HCT116 (cell line): Measurements from ENCODE around the gene AMOTL2. TPM values are rescaled to one million over a fixed set of nuclear protein-coding genes. Genes with fewer than 3 reads are reported as not detected.

Experiments
- ATAC-seq: fragments of 200-7000 bp; cut with Tn5 transposase; 2 replicates; pipeline ENCODE4 v1.9.1; 2020; ENCODE audit warnings: mild to moderate bottlenecking, moderate library complexity
- BruUV-seq: library from RNA; stranded (reverse); fragments of 400-500 nt; replicated peaks from 2 replicates; lab custom pipeline; 2021; lab: Mats Ljungman, UMichigan
- CTCF ChIA-PET: fragments of 300-600 bp; sonication (Branson Sonifier 250); formaldehyde crosslinking; loops from one replicate; lab custom pipeline; 2021; ENCODE audit warnings: antibody characterized with exemption; lab: Charles Lee
- POLR2A ChIA-PET: fragments of 300-600, 350-600 bp; sonication (Branson Sonifier 250); formaldehyde crosslinking; loops from one replicate; lab custom pipeline; 2021; ENCODE audit warnings: antibody characterized with exemption; lab: Charles Lee
- RAD21 ChIA-PET, 2 experiments: fragments of 300-600 bp; sonication (Branson Sonifier 250); formaldehyde crosslinking; loops; one replicate each; lab custom pipeline; 2023; ENCODE audit warnings: low total read pairs in 2 of 2; ENCODE audit not compliant: uncharacterized antibody in 2 of 2, unreplicated experiment in 2 of 2, low non-redundant PET in 1 of 2; lab: Charles Lee
- DNase-seq: peaks from one replicate; pipeline ENCODE4 v3.0.0-alpha.2; 2010; ENCODE audit warnings: low read depth, low spot score
- H2AFZ ChIP-seq: fragments of 200-600 bp; shearing (Covaris generic), sonication (generic); 2 replicates; pipeline ENCODE4 v1.6.1; 2017; ENCODE audit warnings: low read depth, mixed run types, mixed read lengths, antibody characterized with exemption, low read length; ENCODE audit not compliant: poor library complexity, severe bottlenecking
- H3K27ac ChIP-seq: 2 replicates; pipeline ENCODE4 v1.5.1; 2012; ENCODE audit warnings: low read depth, low read length
- H3K27me3 ChIP-seq: fragments of 200-600 bp; sonication (generic); 2 replicates; pipeline ENCODE4 v1.6.1; 2016; ENCODE audit warnings: mixed run types, low read length, mixed read lengths; ENCODE audit not compliant: insufficient read depth
- H3K36me3 ChIP-seq, 2 experiments: fragments of 200-500 bp in 1 of 2; fragments of 200-600 bp in 1 of 2; sonication (Bioruptor generic) in 1 of 2; sonication (generic) in 1 of 2; 2 replicates each; pipeline versions ENCODE4 v1.5.1 to v1.6.1; 2014 to 2016; ENCODE audit warnings: low read length in 2 of 2, inconsistent platforms in 1 of 2, mixed read lengths in 1 of 2, mixed run types in 1 of 2; ENCODE audit not compliant: insufficient read depth in 2 of 2, control insufficient read depth in 1 of 2
- H3K4me1 ChIP-seq, 2 experiments: fragments of 200-600 bp in 1 of 2; sonication (generic) in 1 of 2; 2 replicates each; pipeline versions ENCODE4 v1.5.1 to v1.6.1; 2012 to 2017; ENCODE audit warnings: low read length in 2 of 2, inconsistent platforms in 1 of 2, mild to moderate bottlenecking in 1 of 2, mixed read lengths in 1 of 2, mixed run types in 1 of 2, moderate library complexity in 1 of 2; ENCODE audit not compliant: insufficient read depth in 2 of 2, control insufficient read depth in 1 of 2
- H3K4me2 ChIP-seq: fragments of 200-600 bp; sonication (generic); 2 replicates; pipeline ENCODE4 v1.6.1; 2017; ENCODE audit warnings: mixed run types, low read length, mixed read lengths
- H3K4me3 ChIP-seq, 2 experiments: fragments of 200-600 bp in 1 of 2; sonication (generic) in 1 of 2; replicated peaks in 1 of 2; 2 replicates each; pipeline ENCODE4 v1.5.1; 2011 to 2016; ENCODE audit warnings: low read length in 2 of 2, control low read depth in 1 of 2, low read depth in 1 of 2, mild to moderate bottlenecking in 1 of 2, mixed read lengths in 1 of 2, mixed run types in 1 of 2
- H3K79me2 ChIP-seq: fragments of 200-600 bp; sonication (generic); 2 replicates; pipeline ENCODE4 v1.6.1; 2017; ENCODE audit warnings: mild to moderate bottlenecking, mixed run types, low read length, moderate library complexity, mixed read lengths; ENCODE audit not compliant: insufficient read depth
- H3K9ac ChIP-seq: fragments of 200-600 bp; sonication (generic); 2 replicates; pipeline ENCODE4 v1.6.1; 2016; ENCODE audit warnings: low read length, mixed read lengths
- H3K9me2 ChIP-seq: fragments of 200-600 bp; sonication (generic), shearing (Covaris generic); 2 replicates; pipeline ENCODE4 v1.6.1; 2017; ENCODE audit warnings: mixed run types, mild to moderate bottlenecking, moderate library complexity; ENCODE audit not compliant: insufficient read depth
- H3K9me3 ChIP-seq, 2 experiments: fragments of 200-500 bp in 1 of 2; fragments of 200-600 bp in 1 of 2; sonication (Bioruptor generic) in 1 of 2; sonication (generic) in 1 of 2; 2 replicates each; pipeline ENCODE4 v1.6.1; 2014 to 2017; ENCODE audit warnings: low read length in 2 of 2, mixed read lengths in 2 of 2, inconsistent platforms in 1 of 2, low read depth in 1 of 2, mild to moderate bottlenecking in 1 of 2, mixed run types in 1 of 2, moderate library complexity in 1 of 2; ENCODE audit not compliant: control insufficient read depth in 1 of 2, insufficient read depth in 1 of 2
- H4K20me1 ChIP-seq: fragments of 200-600 bp; sonication (generic), shearing (Covaris generic); 2 replicates; pipeline ENCODE4 v1.6.1; 2017; ENCODE audit warnings: mixed run types, mild to moderate bottlenecking, moderate library complexity; ENCODE audit not compliant: insufficient read depth
- CBX3 ChIP-seq: IDR thresholded peaks from 2 replicates; pipeline ENCODE4 v1.6.1; 2012; ENCODE audit warnings: low read depth
- CEBPB ChIP-seq: IDR thresholded peaks from 2 replicates; pipeline ENCODE4 v1.6.1; 2012; ENCODE audit warnings: low read depth
- FOSL1 ChIP-seq: IDR thresholded peaks from 2 replicates; pipeline ENCODE4 v1.6.1; 2012; ENCODE audit warnings: low read depth
- POLR2A ChIP-seq: IDR thresholded peaks from 2 replicates; pipeline ENCODE4 v1.7.0; 2011; ENCODE audit warnings: borderline replicate concordance; ENCODE audit not compliant: insufficient read depth, insufficient read length; ENCODE audit errors: extremely low read depth
- POLR2AphosphoS5 ChIP-seq: IDR thresholded peaks from 2 replicates; pipeline ENCODE4 v1.6.1; 2011; ENCODE audit warnings: mild to moderate bottlenecking, low read depth, low read length, moderate library complexity
- SIN3A ChIP-seq: IDR thresholded peaks from 2 replicates; pipeline ENCODE4 v1.6.1; 2012; ENCODE audit warnings: low read depth
- SP1 ChIP-seq: IDR thresholded peaks from 2 replicates; pipeline ENCODE4 v1.6.1; 2012; ENCODE audit warnings: low read depth
- SRF ChIP-seq: IDR thresholded peaks from 2 replicates; pipeline ENCODE4 v1.6.1; 2012; ENCODE audit warnings: low read depth
- TCF7L2 ChIP-seq: IDR thresholded peaks from 2 replicates; pipeline ENCODE4 v1.7.0; 2011; ENCODE audit warnings: borderline replicate concordance, inconsistent platforms; ENCODE audit not compliant: insufficient read depth, insufficient read length; ENCODE audit errors: extremely low read depth
- ZNF274 ChIP-seq: fragments of 200-500 bp; sonication (Bioruptor generic); IDR thresholded peaks from 2 replicates; pipeline ENCODE4 v1.6.1; 2014; ENCODE audit warnings: mild to moderate bottlenecking, low read depth, low read length, inconsistent platforms
- intact Hi-C: fragments of 100-400 bp; cut with micrococcal nuclease; formaldehyde crosslinking; loops from 2 replicates; pipeline ENCODE4 v1.10.0; 2022
- total RNA-seq: library from RNA; stranded (reverse); gene quantifications from one replicate; pipeline ENCODE4 v1.2.1, GENCODE V29; 2021; ENCODE audit not compliant: unreplicated experiment
- TF ChIP-seq, protein P1 (sequence below), 3 experiments: fragments of 200-600 bp in 1 of 3; sonication (generic) in 1 of 3; IDR thresholded peaks in 2 of 3; conservative IDR thresholded peaks in 1 of 3; 2 replicates each; pipeline ENCODE4 v1.5.1; 2012 to 2017; ENCODE audit warnings: low read depth in 2 of 3, low read length in 2 of 3, antibody characterized with exemption in 1 of 3, borderline replicate concordance in 1 of 3, control low read depth in 1 of 3, mild to moderate bottlenecking in 1 of 3, mixed read lengths in 1 of 3, mixed run types in 1 of 3, moderate library complexity in 1 of 3; ENCODE audit not compliant: insufficient read depth in 1 of 3
- TF ChIP-seq, protein P2 (sequence below): IDR thresholded peaks from 2 replicates; pipeline ENCODE4 v1.6.1; 2011; ENCODE audit warnings: mild to moderate bottlenecking, low read length, moderate library complexity; ENCODE audit not compliant: insufficient replicate concordance; ENCODE audit errors: extremely low read depth

AMOTL2 gene
- total RNA-seq, 1 experiment from 2014 or later, result 54.0 TPM

DNA sequence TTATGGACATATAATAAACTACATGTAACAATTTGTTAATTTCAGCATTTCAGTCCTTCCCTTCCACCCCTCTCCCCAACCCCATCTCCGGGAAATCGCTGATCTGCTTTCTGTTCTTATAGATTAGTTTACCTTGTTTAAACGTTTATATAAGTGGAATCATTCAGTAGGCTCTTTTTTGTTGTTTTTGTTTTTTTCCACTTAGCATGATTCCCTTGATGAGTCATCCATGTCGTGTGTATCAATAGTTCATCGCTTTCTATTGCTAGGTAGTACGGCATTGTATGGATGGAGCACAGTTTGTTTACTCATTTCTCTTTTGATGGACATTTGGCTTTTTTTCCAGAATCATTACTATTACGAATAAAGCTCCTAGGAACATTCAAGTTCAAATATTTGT is 23.5 kb upstream of the AMOTL2 start:
- no peak overlapping the region for H2AFZ ChIP-seq
- RAD21 ChIA-PET, result no interaction called here
- no peak overlapping the region for H3K9ac ChIP-seq
- H3K9me2 ChIP-seq, result no peaks in the 10 kb centered on the region
- H3K9me3 ChIP-seq, result peaks cover 9 to 10% of the 10 kb centered on the region in 2 experiments; a peak in 2 of 4 replicates
- no peaks in the 10 kb centered on the region for H4K20me1 ChIP-seq
- CTCF ChIA-PET, result no interaction called here
- DNase-seq, result no peak
- BruUV-seq, result no TSS peak
- H3K4me2 ChIP-seq, result no peak overlapping the region
- POLR2A ChIA-PET, result no interaction called here
- ATAC-seq, result no peak
- peaks cover 5% of the 10 kb centered on the region; the same call in 1 of the 2 replicates for H3K27me3 ChIP-seq
- no peak for TF ChIP-seq SP1
- TF ChIP-seq, protein P1, sequence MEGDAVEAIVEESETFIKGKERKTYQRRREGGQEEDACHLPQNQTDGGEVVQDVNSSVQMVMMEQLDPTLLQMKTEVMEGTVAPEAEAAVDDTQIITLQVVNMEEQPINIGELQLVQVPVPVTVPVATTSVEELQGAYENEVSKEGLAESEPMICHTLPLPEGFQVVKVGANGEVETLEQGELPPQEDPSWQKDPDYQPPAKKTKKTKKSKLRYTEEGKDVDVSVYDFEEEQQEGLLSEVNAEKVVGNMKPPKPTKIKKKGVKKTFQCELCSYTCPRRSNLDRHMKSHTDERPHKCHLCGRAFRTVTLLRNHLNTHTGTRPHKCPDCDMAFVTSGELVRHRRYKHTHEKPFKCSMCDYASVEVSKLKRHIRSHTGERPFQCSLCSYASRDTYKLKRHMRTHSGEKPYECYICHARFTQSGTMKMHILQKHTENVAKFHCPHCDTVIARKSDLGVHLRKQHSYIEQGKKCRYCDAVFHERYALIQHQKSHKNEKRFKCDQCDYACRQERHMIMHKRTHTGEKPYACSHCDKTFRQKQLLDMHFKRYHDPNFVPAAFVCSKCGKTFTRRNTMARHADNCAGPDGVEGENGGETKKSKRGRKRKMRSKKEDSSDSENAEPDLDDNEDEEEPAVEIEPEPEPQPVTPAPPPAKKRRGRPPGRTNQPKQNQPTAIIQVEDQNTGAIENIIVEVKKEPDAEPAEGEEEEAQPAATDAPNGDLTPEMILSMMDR (IDR thresholded peaks at IDR 0.05 in 2 of 3, conservative IDR thresholded peaks at IDR 0.05 in 1 of 3; ENCODE audit: borderline replicate concordance in 1 of 3, insufficient read depth in 1 of 3, low read depth in 2 of 3, low read length in 2 of 3), result no peak
- TF ChIP-seq, protein P2, sequence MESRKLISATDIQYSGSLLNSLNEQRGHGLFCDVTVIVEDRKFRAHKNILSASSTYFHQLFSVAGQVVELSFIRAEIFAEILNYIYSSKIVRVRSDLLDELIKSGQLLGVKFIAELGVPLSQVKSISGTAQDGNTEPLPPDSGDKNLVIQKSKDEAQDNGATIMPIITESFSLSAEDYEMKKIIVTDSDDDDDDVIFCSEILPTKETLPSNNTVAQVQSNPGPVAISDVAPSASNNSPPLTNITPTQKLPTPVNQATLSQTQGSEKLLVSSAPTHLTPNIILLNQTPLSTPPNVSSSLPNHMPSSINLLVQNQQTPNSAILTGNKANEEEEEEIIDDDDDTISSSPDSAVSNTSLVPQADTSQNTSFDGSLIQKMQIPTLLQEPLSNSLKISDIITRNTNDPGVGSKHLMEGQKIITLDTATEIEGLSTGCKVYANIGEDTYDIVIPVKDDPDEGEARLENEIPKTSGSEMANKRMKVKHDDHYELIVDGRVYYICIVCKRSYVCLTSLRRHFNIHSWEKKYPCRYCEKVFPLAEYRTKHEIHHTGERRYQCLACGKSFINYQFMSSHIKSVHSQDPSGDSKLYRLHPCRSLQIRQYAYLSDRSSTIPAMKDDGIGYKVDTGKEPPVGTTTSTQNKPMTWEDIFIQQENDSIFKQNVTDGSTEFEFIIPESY, result no peak
- no peak overlapping the region for H3K4me3 ChIP-seq
- intact Hi-C loops, result no loop called here
- H3K36me3 ChIP-seq, result no peaks in the 10 kb centered on the region
- no peaks in the 10 kb centered on the region for H3K4me1 ChIP-seq
- H3K27ac ChIP-seq, result no peak overlapping the region
- H3K79me2 ChIP-seq, result no peaks in the 10 kb centered on the region

DNA sequence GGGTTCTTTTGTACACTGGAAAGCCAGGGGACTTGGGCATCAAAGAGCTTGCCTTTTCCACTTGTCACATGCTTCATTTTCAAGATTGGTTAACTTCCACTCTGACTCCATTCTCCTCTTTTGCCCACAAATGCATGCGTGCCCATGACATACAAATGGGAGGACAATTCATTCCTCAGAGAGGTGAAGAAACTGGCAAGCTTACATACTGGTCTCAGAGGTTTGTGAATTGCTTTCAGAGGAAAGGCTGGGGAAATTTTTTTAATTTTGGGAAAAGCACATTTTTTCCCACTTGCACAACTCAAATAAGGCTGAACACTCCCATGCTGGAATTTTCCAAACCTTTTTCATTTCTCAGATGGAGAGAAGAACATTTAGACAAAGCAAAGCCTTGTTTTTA is 20.9 kb upstream of the AMOTL2 start:
- Histone ChIP-seq H3K9me3 (peaks cover 0 to 2% of the 10 kb centered on the region in 2 experiments; a peak in 1 of 4 replicates), H2AFZ (no peak overlapping the region), H3K36me3 (no peaks in the 10 kb centered on the region), H3K9me2 (no peaks in the 10 kb centered on the region), H3K4me3 (no peak overlapping the region), H3K4me2 (no peak overlapping the region), H3K4me1 (no peaks in the 10 kb centered on the region), H3K27me3 (peaks cover 5% of the 10 kb centered on the region; the same call in 1 of the 2 replicates), H3K27ac (no peak overlapping the region), H3K79me2 (no peaks in the 10 kb centered on the region), H3K9ac (no peak overlapping the region), H4K20me1 (no peaks in the 10 kb centered on the region)
- intact Hi-C loops, result no loop called here
- CTCF ChIA-PET, result no interaction called here
- no TSS peak for BruUV-seq
- POLR2A ChIA-PET, result no interaction called here
- no peak for DNase-seq
- RAD21 ChIA-PET, result no interaction called here
- ATAC-seq, result no peak
- TF ChIP-seq FOSL1 (no peak), SRF (no peak), POLR2AphosphoS5 (no peak), ZNF274 (no peak), POLR2A (no peak), CEBPB (no peak), TCF7L2 (no peak), SIN3A (no peak), CBX3 (no peak)
- TF ChIP-seq, protein P2, result no peak
